ENCODE measurements around the gene ATP8A2. TPM values are rescaled to one million over a fixed set of nuclear protein-coding genes. Genes with fewer than 3 reads are reported as not detected.

The ATP8A2 gene
- total RNA-seq, 1 experiment from 2014 or later, result 0.26 TPM

- Mint-ChIP-seq H3K4me3 (ENCODE audit: unreplicated experiment) (no peak overlapping the region), H3K27ac (ENCODE audit: low read depth, unreplicated experiment) (peak overlapping the region; percentile 37), H3K36me3 (ENCODE audit: insufficient read depth, unreplicated experiment) (no peaks in the 10 kb centered on the region), H3K27me3 (ENCODE audit: insufficient read depth, unreplicated experiment) (no peaks in the 10 kb centered on the region), H3K9me3 (ENCODE audit: unreplicated experiment) (no peaks in the 10 kb centered on the region), H3K4me1 (ENCODE audit: insufficient read depth, unreplicated experiment) (peaks cover 54% of the 10 kb centered on the region)
- BruUV-seq (replicated peaks), result no TSS peak
- TF ChIP-seq CTCF (IDR thresholded peaks at IDR 0.05; ENCODE audit: unreplicated experiment), result no peak
- POLR2A ChIA-PET, result interaction anchor here (0.9 to 1.3 kb wide), 7 partner anchors 73 to 447 kb away, joined by 3 to 5 read pairs (median 4); no protein-coding TSS in a partner anchor
- intact Hi-C loops (cut with micrococcal nuclease), result no loop called here
- peak; percentile 71 for DNase-seq (ENCODE audit: unreplicated experiment)
- CTCF ChIA-PET, result no interaction called here
Measured at GRCh38 chr13:26021516-26021915, 649.7 kb downstream of the ATP8A2 start.

- DNase-seq (ENCODE audit: unreplicated experiment), result no peak
- Mint-ChIP-seq H3K4me3 (ENCODE audit: unreplicated experiment) (no peak overlapping the region), H3K9me3 (ENCODE audit: unreplicated experiment) (no peaks in the 10 kb centered on the region), H3K27ac (ENCODE audit: low read depth, unreplicated experiment) (peak overlapping the region; percentile 37), H3K27me3 (ENCODE audit: insufficient read depth, unreplicated experiment) (no peaks in the 10 kb centered on the region), H3K36me3 (ENCODE audit: insufficient read depth, unreplicated experiment) (no peaks in the 10 kb centered on the region), H3K4me1 (ENCODE audit: insufficient read depth, unreplicated experiment) (peaks cover 54% of the 10 kb centered on the region)
- CTCF ChIA-PET, result interaction anchor here (0.8 to 0.9 kb wide), 2 partner anchors 36 to 40 kb away, joined by 3 read pairs; no protein-coding TSS in a partner anchor
- intact Hi-C loops (cut with micrococcal nuclease), result no loop called here
- no peak for TF ChIP-seq CTCF (IDR thresholded peaks at IDR 0.05; ENCODE audit: unreplicated experiment)
- no TSS peak for BruUV-seq (replicated peaks)
- POLR2A ChIA-PET, result interaction anchor here (0.7 to 1.3 kb wide), 9 partner anchors 48 to 447 kb away, joined by 3 to 5 read pairs (median 4); no protein-coding TSS in a partner anchor
Measured at GRCh38 chr13:26021956-26022355, 650.2 kb downstream of the ATP8A2 start.

GRCh38 chr13:26022538-26023292, 650.9 kb downstream of the ATP8A2 start:
- no peak overlapping the region for H3K4me3 Mint-ChIP-seq (ENCODE audit: unreplicated experiment)
- peak overlapping the region; percentile 37 for H3K27ac Mint-ChIP-seq (ENCODE audit: low read depth, unreplicated experiment)
- no peaks in the 10 kb centered on the region for H3K27me3 Mint-ChIP-seq (ENCODE audit: insufficient read depth, unreplicated experiment)
- BruUV-seq (replicated peaks), result no TSS peak
- peak; percentile 92 for DNase-seq (ENCODE audit: unreplicated experiment)
- no peak for TF ChIP-seq CTCF (IDR thresholded peaks at IDR 0.05; ENCODE audit: unreplicated experiment)
- H3K36me3 Mint-ChIP-seq (ENCODE audit: insufficient read depth, unreplicated experiment), result no peaks in the 10 kb centered on the region
- intact Hi-C loops (cut with micrococcal nuclease), result no loop called here
- POLR2A ChIA-PET, result interaction anchor here (0.7 to 1.7 kb wide), 11 partner anchors 17 to 1248 kb away, joined by 3 to 5 read pairs (median 3); partner anchors contain the start of gene RASL11A
- no peaks in the 10 kb centered on the region for H3K9me3 Mint-ChIP-seq (ENCODE audit: unreplicated experiment)
- CTCF ChIA-PET, result interaction anchor here (0.6 to 0.9 kb wide), 4 partner anchors 35 to 354 kb away, joined by 3 read pairs; no protein-coding TSS in a partner anchor
- H3K4me1 Mint-ChIP-seq (ENCODE audit: insufficient read depth, unreplicated experiment), result peaks cover 53% of the 10 kb centered on the region

- Mint-ChIP-seq H3K4me3 (ENCODE audit: unreplicated experiment) (no peak overlapping the region), H3K36me3 (ENCODE audit: insufficient read depth, unreplicated experiment) (no peaks in the 10 kb centered on the region), H3K9me3 (ENCODE audit: unreplicated experiment) (no peaks in the 10 kb centered on the region), H3K27me3 (ENCODE audit: insufficient read depth, unreplicated experiment) (no peaks in the 10 kb centered on the region), H3K4me1 (ENCODE audit: insufficient read depth, unreplicated experiment) (peaks cover 46% of the 10 kb centered on the region), H3K27ac (ENCODE audit: low read depth, unreplicated experiment) (no peak overlapping the region)
- peak; percentile 16 for DNase-seq (ENCODE audit: unreplicated experiment)
- intact Hi-C loops (cut with micrococcal nuclease), result no loop called here
- ChIA-PET POLR2A (no interaction called here), CTCF (no interaction called here)
- BruUV-seq (replicated peaks), result no TSS peak
- no peak for TF ChIP-seq CTCF (IDR thresholded peaks at IDR 0.05; ENCODE audit: unreplicated experiment)
Measured at GRCh38 chr13:26024558-26024957, 652.8 kb downstream of the ATP8A2 start.

Measured in MCF 10A (cell line).